ENCODE measurements around the gene MYH14.
"Not testable (repeated sequence)": the region's sequence is repeated elsewhere in the genome, so short reads cannot be mapped to it uniquely, and the experiment has no call there.

Gene MYH14

DNA sequence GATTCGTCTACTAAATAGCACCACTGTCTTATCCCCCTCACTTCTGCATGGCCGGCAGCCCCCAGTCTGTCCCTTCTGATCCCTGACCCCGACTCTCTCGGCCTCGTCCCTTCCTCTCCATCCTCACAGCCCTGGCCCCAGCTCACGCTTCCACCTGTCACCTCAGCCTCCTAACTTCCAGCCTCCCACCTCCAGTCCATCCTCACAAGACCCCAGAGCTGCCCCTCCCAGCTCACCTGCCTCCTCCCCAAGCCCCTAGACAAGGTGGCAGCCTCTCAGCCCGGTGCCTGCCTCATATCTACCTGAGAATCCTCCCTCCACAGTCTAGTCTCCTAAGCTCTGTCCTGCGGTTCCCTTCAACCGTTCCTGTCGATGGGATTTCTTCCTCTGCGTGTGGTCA, 115.7 kb downstream of the MYH14 start:
- no peak for DNase-seq

- no peak for DNase-seq
Measured at GRCh38 chr19:50320051-50320450, 116.6 kb downstream of the MYH14 start.

DNA sequence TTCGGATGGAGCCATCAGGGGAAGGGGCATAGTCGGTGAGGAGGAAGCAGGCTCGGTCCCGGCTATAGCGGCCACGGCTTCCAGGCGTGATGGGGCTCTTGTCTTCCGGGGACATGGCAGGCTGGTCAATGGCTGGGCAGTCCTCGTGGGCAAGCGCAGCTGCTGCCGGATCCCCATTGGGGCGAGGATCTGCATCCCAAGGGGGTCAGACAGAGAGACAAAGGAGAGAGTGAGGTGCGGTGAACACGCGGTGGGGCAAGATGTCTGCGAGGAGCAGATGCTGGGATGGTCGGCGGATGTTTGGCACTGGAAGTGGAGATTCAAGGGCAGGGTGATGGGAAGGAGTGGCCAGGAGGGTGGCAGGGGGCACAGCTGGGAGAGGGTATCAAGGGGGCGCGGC, 117.2 kb downstream of the MYH14 start:
- no peak for DNase-seq

GRCh38 chr19:50321831-50322230, 118.4 kb downstream of the MYH14 start:
- no peak for DNase-seq

DNA sequence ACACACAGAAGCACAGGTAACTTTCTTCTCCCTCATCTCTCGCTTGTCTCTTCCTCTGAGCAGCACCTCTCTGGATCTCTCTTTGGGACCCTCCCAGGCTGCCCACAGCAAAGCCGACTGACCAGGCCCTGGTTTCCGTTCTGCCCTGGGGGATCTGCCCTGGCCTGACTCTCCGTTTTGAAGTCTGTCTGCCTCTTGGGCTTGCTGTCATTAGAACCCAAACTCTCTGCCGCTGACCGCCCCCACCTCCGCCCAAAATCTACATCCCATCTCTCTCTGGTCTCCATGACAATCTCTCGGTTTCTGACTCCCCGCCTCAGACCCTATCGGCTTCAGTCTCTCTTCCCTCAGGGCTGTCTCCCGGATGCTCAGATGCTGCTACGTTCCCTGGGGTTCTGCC, 118.8 kb downstream of the MYH14 start:
- no peak for DNase-seq

DNA sequence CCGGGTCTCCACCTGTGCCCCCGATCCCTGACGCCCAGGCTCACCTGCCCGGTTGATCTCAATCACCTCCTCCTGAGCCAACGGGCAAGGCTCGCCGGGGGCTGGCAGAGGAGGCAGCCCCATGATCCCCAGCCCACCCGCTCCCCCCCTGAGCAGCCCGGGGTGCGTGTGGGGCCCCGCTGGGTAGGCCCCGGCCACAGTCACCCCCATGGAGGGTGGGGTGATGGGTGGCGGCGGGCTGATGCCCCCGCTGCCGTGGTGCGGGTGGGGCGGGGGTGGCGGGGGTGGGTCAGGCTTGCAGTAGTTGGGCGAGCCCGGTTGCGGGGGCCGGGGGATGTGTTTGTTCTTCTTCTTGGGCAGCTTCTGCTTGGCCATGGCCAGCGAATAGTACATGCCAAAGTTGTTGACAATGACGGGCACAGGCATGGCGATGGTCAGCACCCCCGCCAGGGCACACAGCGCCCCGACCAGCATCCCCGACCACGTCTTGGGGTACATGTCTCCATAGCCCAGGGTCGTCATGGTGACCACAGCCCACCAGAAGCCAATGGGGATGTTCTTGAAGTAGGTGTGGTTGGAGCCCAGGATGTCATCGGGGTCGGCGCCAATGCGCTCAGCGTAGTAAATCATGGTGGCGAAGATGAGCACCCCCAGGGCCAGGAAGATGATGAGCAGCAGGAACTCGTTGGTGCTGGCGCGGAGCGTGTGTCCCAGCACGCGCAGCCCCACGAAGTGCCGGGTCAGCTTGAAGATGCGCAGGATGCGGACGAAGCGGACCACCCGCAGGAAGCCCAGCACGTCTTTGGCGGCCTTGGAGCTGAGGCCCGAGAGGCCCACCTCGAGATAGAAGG, 119.7 kb downstream of the MYH14 start:
- DNase-seq, result no peak

DNA sequence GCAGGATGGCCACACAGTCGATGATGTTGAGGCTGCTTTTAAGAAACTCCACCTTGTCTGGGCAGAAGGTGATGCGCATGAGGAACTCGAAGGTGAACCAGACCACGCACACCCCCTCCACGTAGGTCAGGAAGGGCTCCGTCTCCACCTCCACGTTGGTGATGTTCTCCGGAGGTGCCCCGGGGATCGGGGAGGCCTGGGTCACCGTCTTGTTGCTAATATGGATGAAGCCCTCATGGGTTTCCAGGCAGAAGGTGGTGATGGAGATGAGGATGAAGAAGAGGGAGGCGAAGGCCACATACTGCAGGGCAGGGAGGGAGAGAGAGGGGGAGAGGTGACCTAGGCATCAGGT, 120.3 kb downstream of the MYH14 start:
- DNase-seq, result no peak

GRCh38 chr19:50324331-50324730, 120.9 kb downstream of the MYH14 start:
- no peak for DNase-seq

GRCh38 chr19:50325310-50326100, 122.1 kb downstream of the MYH14 start:
- peak; percentile 79 for DNase-seq

GRCh38 chr19:50326101-50326664, 122.8 kb downstream of the MYH14 start:
- DNase-seq, result no peak

GRCh38 chr19:50327013-50327412, 123.6 kb downstream of the MYH14 start:
- no peak for DNase-seq

DNA sequence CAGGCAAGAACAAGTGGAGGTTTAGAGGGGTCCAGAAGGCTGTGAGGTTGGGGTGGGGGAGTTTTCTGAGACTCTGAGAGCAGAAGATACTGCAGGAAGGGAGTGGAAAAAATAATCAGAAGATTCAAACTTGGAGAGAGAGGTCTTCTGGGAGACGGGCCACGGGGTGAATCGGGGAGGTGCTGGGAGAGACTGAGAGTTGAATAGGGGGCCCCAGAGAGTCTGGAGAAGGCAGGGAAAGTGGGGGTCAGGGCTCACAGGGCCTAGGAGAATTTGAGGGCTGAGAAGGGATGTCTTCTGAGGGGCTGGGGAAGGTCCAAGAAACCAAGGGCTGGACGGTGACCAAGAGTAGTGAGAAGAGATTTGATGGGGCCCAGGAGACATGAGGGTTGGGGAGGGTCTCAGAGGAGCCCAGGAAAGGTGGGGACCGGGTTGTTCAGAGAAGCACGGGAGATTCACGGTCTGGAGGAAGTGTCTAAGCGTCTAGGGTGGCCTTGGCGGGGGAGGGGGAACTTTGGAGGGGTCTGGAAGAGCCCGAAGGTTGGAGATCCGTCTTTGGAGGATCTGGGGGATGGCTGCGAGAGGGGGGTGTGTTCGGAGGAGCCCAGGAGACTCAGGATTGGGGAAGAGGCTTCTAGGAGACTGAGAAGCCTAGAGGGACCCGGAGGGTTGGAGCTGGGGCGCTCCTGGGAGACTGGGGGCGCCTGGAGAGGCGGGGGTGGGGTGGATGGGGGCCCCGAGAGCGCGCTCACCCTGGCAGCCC, 124.2 kb downstream of the MYH14 start:
- DNase-seq, result no peak

DNA sequence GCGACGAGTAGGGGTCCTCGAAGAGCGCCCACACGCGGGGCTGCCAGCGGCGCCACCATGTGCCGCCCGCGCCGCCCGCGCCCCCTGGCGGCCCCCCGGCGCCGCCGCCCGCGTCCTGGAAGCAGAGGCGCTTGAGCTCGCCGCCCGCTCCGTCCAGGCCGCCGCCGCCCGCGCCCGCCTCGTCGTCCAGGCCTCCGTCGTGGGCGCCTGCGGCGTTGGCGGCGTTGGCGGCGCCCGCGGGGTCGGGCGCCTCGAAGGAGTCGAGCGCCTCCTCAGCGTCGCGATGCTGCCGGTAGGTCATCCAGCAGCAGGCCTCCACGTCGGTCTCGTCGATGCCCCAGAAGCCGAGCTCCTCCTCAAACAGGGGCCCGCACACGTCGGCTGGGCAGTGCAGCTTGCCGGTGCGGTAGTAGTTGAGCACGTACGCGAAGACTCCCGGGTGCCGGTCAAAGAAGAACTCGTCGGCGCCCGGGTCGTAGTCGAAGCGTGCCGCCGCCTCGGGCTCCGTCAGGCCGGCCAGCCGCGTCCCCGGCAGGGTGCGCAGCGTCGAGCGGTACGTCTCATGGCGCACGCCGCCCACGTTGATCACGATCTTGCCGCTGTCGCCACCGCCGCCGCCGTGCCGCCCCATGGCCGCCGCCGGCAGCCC, 124.9 kb downstream of the MYH14 start:
- peak; percentile 59 for DNase-seq

GRCh38 chr19:50328873-50329145, 125.4 kb downstream of the MYH14 start:
- DNase-seq, result no peak

GRCh38 chr19:50329146-50329925, 125.9 kb downstream of the MYH14 start, which contains the start of gene KCNC3:
KCNC3 (minus strand) TSS chr19:50329377; CDS start chr19:50329082, 295 bp downstream.
- peak; percentile 83 for DNase-seq

GRCh38 chr19:50329926-50330294, 126.5 kb downstream of the MYH14 start:
- not testable (repeated sequence) for DNase-seq

DNA sequence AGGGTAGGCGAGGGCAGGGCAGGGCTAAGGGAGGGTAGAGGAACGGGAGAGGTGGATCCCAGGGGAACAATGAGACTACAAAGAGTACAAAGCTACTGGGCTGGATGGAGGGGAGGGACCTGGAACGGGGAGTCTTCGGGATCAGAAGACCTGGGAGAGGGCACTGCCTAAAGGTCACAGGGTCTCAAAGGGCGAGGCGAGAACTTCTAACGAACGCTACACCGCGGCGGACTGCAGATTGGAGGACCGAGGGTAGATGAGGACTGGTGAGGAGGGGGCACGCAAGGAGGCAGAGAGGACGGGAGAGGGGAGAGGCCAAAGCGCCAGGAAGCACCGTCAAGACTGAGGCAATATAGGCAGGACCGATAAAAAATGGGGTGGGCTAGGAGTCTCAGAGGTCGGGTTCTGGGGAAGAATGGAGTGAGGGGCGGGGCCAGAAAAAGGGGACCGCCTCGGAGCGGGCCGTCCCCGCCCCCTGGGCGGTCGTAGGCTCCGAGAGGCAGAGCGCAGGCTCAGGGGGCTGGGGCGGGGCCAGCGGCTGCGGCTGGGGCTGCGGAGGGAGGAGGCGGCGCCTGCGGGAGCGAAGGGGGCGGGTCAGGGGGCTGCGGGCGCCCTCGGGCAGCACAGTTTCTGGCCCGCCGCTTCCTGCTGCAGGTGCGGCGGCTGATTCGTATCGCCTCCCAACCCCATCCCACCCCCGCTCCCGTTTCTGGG, 127.1 kb downstream of the MYH14 start:
- DNase-seq, result peak; percentile 76

DNA sequence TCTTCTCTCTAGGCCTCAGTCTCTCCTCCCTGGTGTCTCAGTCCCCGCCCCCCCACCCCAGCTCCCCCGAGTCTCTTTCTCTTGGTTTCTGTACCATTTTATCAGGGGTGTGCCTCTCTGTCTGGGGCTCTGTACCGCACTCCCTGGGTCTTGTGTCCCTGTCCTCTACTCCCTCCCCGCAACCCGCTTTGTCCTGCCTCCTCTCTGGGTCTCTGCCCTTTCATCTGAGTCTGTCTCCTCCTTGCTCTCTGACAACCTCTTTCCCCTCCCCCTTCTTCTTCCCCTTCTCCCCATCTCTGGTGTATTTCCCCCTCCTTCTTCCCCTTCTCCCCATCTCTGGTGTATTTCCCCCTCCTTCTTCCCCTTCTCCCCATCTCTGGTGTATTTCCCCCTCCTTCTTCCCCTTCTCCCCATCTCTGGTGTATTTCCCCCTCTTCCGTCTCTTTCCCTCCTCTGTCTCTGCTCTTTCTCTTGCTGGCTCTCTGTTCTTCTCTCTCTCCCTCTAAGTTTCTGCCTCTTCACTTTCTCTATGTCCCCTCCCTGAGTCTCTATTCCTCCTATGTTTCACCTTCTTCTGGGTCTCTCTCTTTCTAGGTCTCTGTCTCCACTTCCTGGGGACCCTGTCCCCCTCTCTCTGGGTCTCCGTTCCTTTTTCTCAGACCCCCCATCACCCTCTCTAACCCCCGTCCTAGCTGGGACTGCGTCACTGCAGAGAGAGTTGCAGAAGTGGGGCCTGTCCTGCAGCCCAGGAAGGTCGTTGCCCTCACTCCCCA, 128.0 kb downstream of the MYH14 start:
- no peak for DNase-seq

DNA sequence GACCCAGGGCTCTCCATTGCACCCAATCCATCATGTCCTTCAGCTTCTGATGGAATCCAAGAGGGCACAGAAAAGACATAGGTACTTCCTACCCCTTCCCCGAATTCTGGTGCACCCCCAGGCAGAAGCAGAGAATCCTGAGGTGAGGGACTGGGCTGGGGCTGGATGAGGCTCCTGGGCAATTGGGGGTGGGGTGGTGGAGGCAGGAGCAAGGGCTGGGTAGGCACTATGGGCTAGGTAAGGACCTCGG, 128.5 kb downstream of the MYH14 start:
- no peak for DNase-seq

Measured in right kidney (tissue), 1 donor.